ENCODE measurements around the gene GPR157.
"Not testable (repeated sequence)": the region's sequence is repeated elsewhere in the genome, so short reads cannot be mapped to it uniquely, and the experiment has no call there.

The GPR157 gene

GRCh38 chr1:9145714-9146113 is 16.8 kb upstream of the GPR157 start:
- no peak overlapping the region for H3K4me3 ChIP-seq (ENCODE audit: low read length)
- H2AFZ ChIP-seq (ENCODE audit: low read depth, low read length): no peak overlapping the region; the same call in 1 of the 2 replicates
- H3K4me2 ChIP-seq (ENCODE audit: low read length): no peak overlapping the region
- H3K27me3 ChIP-seq (ENCODE audit: low read depth, low read length): no peaks in the 10 kb centered on the region
- H3K9ac ChIP-seq (ENCODE audit: low read length): no peak overlapping the region
- peaks cover 11% of the 10 kb centered on the region for H3K4me1 ChIP-seq (ENCODE audit: low read length)
- no peak for TF ChIP-seq CTCF (IDR thresholded peaks at IDR 0.05; ENCODE audit: low read depth, low read length)
- TF ChIP-seq EZH2phosphoT487 (IDR thresholded peaks at IDR 0.05; ENCODE audit: low read depth): no peak
- no peak overlapping the region for H3K27ac ChIP-seq (ENCODE audit: low read length)
- H4K20me1 ChIP-seq (ENCODE audit: insufficient read depth, low read length): no peaks in the 10 kb centered on the region
- H3K79me2 ChIP-seq (ENCODE audit: low read length): no peaks in the 10 kb centered on the region
- no peaks in the 10 kb centered on the region for H3K9me3 ChIP-seq (ENCODE audit: insufficient read depth, low read length)
- no peaks in the 10 kb centered on the region for H3K36me3 ChIP-seq (replicated peaks; ENCODE audit: low read depth, low read length)

- H4K20me1 ChIP-seq (ENCODE audit: insufficient read depth, low read length): no peaks in the 10 kb centered on the region
- H3K4me2 ChIP-seq (ENCODE audit: low read length): no peak overlapping the region
- no peaks in the 10 kb centered on the region for H3K27me3 ChIP-seq (ENCODE audit: low read depth, low read length)
- peaks cover 11% of the 10 kb centered on the region for H3K4me1 ChIP-seq (ENCODE audit: low read length)
- no peak for TF ChIP-seq CTCF (IDR thresholded peaks at IDR 0.05; ENCODE audit: low read depth, low read length)
- no peak for TF ChIP-seq EZH2phosphoT487 (IDR thresholded peaks at IDR 0.05; ENCODE audit: low read depth)
- H3K36me3 ChIP-seq (replicated peaks; ENCODE audit: low read depth, low read length): no peaks in the 10 kb centered on the region
- no peaks in the 10 kb centered on the region for H3K9me3 ChIP-seq (ENCODE audit: insufficient read depth, low read length)
- no peak overlapping the region for H3K4me3 ChIP-seq (ENCODE audit: low read length)
- H3K9ac ChIP-seq (ENCODE audit: low read length): no peak overlapping the region
- no peak overlapping the region for H2AFZ ChIP-seq (ENCODE audit: low read depth, low read length)
- no peak overlapping the region for H3K27ac ChIP-seq (ENCODE audit: low read length)
- no peaks in the 10 kb centered on the region for H3K79me2 ChIP-seq (ENCODE audit: low read length)
Measured at GRCh38 chr1:9145021-9145668, 16.2 kb upstream of the GPR157 start.

DNA sequence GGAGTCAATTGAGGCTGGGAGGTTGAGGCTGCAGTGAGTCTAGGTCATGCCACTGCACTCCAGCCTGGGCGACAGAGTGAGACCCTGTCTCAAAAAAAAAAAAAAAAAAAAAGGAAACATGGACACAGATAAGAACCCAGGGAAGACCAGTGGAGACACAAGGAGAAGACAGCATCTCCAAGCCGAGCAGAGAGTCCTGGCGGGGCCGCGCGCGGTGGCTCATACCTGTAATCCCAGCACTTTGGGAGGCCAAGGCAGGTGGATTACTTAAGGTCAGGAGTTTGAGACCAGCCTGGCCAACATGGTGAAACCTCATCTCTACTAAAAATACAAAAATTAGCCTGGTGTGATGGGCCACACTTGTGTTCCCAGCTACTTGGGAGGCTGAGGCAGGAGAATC is 15.6 kb upstream of the GPR157 start:
- not testable (repeated sequence) for H3K9me3 ChIP-seq (ENCODE audit: insufficient read depth, low read length); H3K27ac ChIP-seq (ENCODE audit: low read length); H3K27me3 ChIP-seq (ENCODE audit: low read depth, low read length); H3K4me2 ChIP-seq (ENCODE audit: low read length); H3K79me2 ChIP-seq (ENCODE audit: low read length); H3K4me3 ChIP-seq (ENCODE audit: low read length); H3K36me3 ChIP-seq (replicated peaks; ENCODE audit: low read depth, low read length); H4K20me1 ChIP-seq (ENCODE audit: insufficient read depth, low read length); H2AFZ ChIP-seq (ENCODE audit: low read depth, low read length); H3K9ac ChIP-seq (ENCODE audit: low read length)
- H3K4me1 ChIP-seq (ENCODE audit: low read length): peaks cover 11% of the 10 kb centered on the region

- H3K9me3 ChIP-seq (ENCODE audit: insufficient read depth, low read length): no peaks in the 10 kb centered on the region
- H3K27me3 ChIP-seq (ENCODE audit: low read depth, low read length): no peaks in the 10 kb centered on the region
- H2AFZ ChIP-seq (ENCODE audit: low read depth, low read length): no peak overlapping the region; the same call in 1 of the 2 replicates
- H3K9ac ChIP-seq (ENCODE audit: low read length): no peak overlapping the region
- H4K20me1 ChIP-seq (ENCODE audit: insufficient read depth, low read length): no peaks in the 10 kb centered on the region
- TF ChIP-seq CTCF (IDR thresholded peaks at IDR 0.05; ENCODE audit: low read depth, low read length): no peak
- no peak for TF ChIP-seq EZH2phosphoT487 (IDR thresholded peaks at IDR 0.05; ENCODE audit: low read depth)
- H3K36me3 ChIP-seq (replicated peaks; ENCODE audit: low read depth, low read length): no peaks in the 10 kb centered on the region
- no peaks in the 10 kb centered on the region for H3K79me2 ChIP-seq (ENCODE audit: low read length)
- peaks cover 11% of the 10 kb centered on the region for H3K4me1 ChIP-seq (ENCODE audit: low read length)
- no peak overlapping the region for H3K27ac ChIP-seq (ENCODE audit: low read length)
- H3K4me2 ChIP-seq (ENCODE audit: low read length): no peak overlapping the region
- no peak overlapping the region for H3K4me3 ChIP-seq (ENCODE audit: low read length)
Measured at GRCh38 chr1:9143250-9143649, 14.3 kb upstream of the GPR157 start.
